OCI-LY3 (cell line): ENCODE data around the gene RELN.

Experiments used
- H2AFZ ChIP-seq: fragments of 200-600, 300-600 bp; shearing (Covaris generic); 2 replicates; pipeline ENCODE4 v1.6.0; 2014; ENCODE audit warnings: antibody characterized with exemption, low read depth, low read length
- H3K27ac ChIP-seq: fragments of 200-600, 300-600 bp; sonication (generic); 2 replicates; pipeline ENCODE4 v1.5.1; 2014; ENCODE audit warnings: mild to moderate bottlenecking, low read length, moderate library complexity, mixed read lengths
- H3K27me3 ChIP-seq: fragments of 200-600, 300-600 bp; sonication (generic); 2 replicates; pipeline ENCODE4 v1.6.1; 2014; ENCODE audit warnings: low read depth, low read length, mixed read lengths
- H3K36me3 ChIP-seq: fragments of 200-600, 300-600 bp; sonication (generic); replicated peaks from 2 replicates; pipeline ENCODE3; 2014; ENCODE audit warnings: low read depth, low read length, mixed read lengths
- H3K4me1 ChIP-seq: fragments of 300-600, 200-600 bp; sonication (generic); 2 replicates; pipeline ENCODE4 v1.6.1; 2014; ENCODE audit warnings: low read length, mixed read lengths
- H3K4me2 ChIP-seq: fragments of 200-600, 300-600 bp; sonication (generic); 2 replicates; pipeline ENCODE4 v1.6.1; 2014; ENCODE audit warnings: low read length, mixed read lengths
- H3K4me3 ChIP-seq: fragments of 300-600, 200-600 bp; sonication (generic); 2 replicates; pipeline ENCODE4 v1.5.1; 2014; ENCODE audit warnings: antibody characterized with exemption, mild to moderate bottlenecking, low read length, moderate library complexity
- H3K79me2 ChIP-seq: fragments of 300-600, 200-600 bp; shearing (Covaris generic); 2 replicates; pipeline ENCODE4 v1.6.1; 2014; ENCODE audit warnings: mild to moderate bottlenecking, low read length, mixed read lengths
- H3K9ac ChIP-seq: fragments of 300-600, 200-600 bp; shearing (Covaris generic); 2 replicates; pipeline ENCODE4 v1.6.0; 2014; ENCODE audit warnings: mild to moderate bottlenecking, low read length, moderate library complexity
- H3K9me3 ChIP-seq: fragments of 200-600, 300-600 bp; shearing (Covaris generic); 2 replicates; pipeline ENCODE4 v1.6.1; 2014; ENCODE audit warnings: low read length, mixed read lengths; ENCODE audit not compliant: insufficient read depth
- H4K20me1 ChIP-seq: fragments of 200-600, 300-600 bp; sonication (generic); 2 replicates; pipeline ENCODE4 v1.6.1; 2016; ENCODE audit warnings: low read length, mixed read lengths; ENCODE audit not compliant: insufficient read depth
- CTCF ChIP-seq: fragments of 200-600, 300-600 bp; sonication (generic); IDR thresholded peaks from 2 replicates; pipeline ENCODE4 v1.5.1; 2014; ENCODE audit warnings: antibody characterized with exemption, low read length, low read depth
- EZH2phosphoT487 ChIP-seq: fragments of 200-600 bp; shearing (Covaris generic); IDR thresholded peaks from 2 replicates; pipeline ENCODE4 v1.6.1; 2018; ENCODE audit warnings: antibody characterized with exemption, mixed run types, low read depth

RELN gene

GRCh38 chr7:103955985-103956384, 33.5 kb downstream of the RELN start:
- Histone ChIP-seq H3K9ac (no peak overlapping the region), H2AFZ (no peak overlapping the region), H3K4me3 (no peak overlapping the region), H4K20me1 (no peaks in the 10 kb centered on the region), H3K27ac (no peak overlapping the region), H3K4me2 (no peak overlapping the region), H3K9me3 (no peaks in the 10 kb centered on the region), H3K79me2 (no peaks in the 10 kb centered on the region), H3K4me1 (no peaks in the 10 kb centered on the region), H3K36me3 (no peaks in the 10 kb centered on the region), H3K27me3 (peaks cover 30% of the 10 kb centered on the region)
- TF ChIP-seq EZH2phosphoT487 (no peak), CTCF (no peak)

GRCh38 chr7:103952408-103952807, 37.0 kb downstream of the RELN start:
- Histone ChIP-seq H3K9me3 (no peaks in the 10 kb centered on the region), H4K20me1 (no peaks in the 10 kb centered on the region), H3K27ac (no peak overlapping the region), H3K4me3 (no peak overlapping the region), H3K4me1 (no peaks in the 10 kb centered on the region), H3K36me3 (no peaks in the 10 kb centered on the region), H3K79me2 (no peaks in the 10 kb centered on the region), H3K27me3 (peaks cover 17% of the 10 kb centered on the region), H3K9ac (no peak overlapping the region), H3K4me2 (no peak overlapping the region), H2AFZ (no peak overlapping the region)
- TF ChIP-seq EZH2phosphoT487 (no peak), CTCF (no peak)

GRCh38 chr7:103951311-103951710, 38.1 kb downstream of the RELN start:
- no peaks in the 10 kb centered on the region for H3K4me1 ChIP-seq

GRCh38 chr7:103949374-103949773, 40.1 kb downstream of the RELN start:
- Histone ChIP-seq H3K79me2 (no peaks in the 10 kb centered on the region), H4K20me1 (no peaks in the 10 kb centered on the region), H3K9ac (no peak overlapping the region), H3K27me3 (no peaks in the 10 kb centered on the region), H3K27ac (no peak overlapping the region), H3K36me3 (no peaks in the 10 kb centered on the region), H3K9me3 (no peaks in the 10 kb centered on the region), H3K4me1 (no peaks in the 10 kb centered on the region), H2AFZ (no peak overlapping the region), H3K4me2 (no peak overlapping the region), H3K4me3 (no peak overlapping the region)
- TF ChIP-seq CTCF = no peak
- TF ChIP-seq EZH2phosphoT487 = no peak

More at GRCh38 chr7:103951311-103951710, 38.1 kb downstream of the RELN start:
- Histone ChIP-seq H2AFZ (no peak overlapping the region), H3K9me3 (no peaks in the 10 kb centered on the region), H3K27me3 (peaks cover 12% of the 10 kb centered on the region), H3K4me3 (no peak overlapping the region), H4K20me1 (no peaks in the 10 kb centered on the region), H3K4me2 (no peak overlapping the region), H3K9ac (no peak overlapping the region), H3K79me2 (no peaks in the 10 kb centered on the region), H3K36me3 (no peaks in the 10 kb centered on the region), H3K27ac (no peak overlapping the region)
- TF ChIP-seq EZH2phosphoT487 = no peak
